A549 (cell line): ENCODE data around the gene PLET1.

ENCODE experiments used
- EP300 ChIP-seq, 2 experiments: fragments of >200 bp; sonication (Bioruptor Twin); formaldehyde crosslinking; IDR thresholded peaks; 2 replicates in 1 of 2; 3 replicates in 1 of 2; pipeline ENCODE4 v1.6.1; 2016 to 2017
- NFE2L2 ChIP-seq: fragments of 150-350 bp; conservative IDR thresholded peaks from 2 replicates; pipeline ENCODE4 v1.6.1; 2014; ENCODE audit warnings: low read length
- RCOR1 ChIP-seq: fragments of 150-350 bp; IDR thresholded peaks from 2 replicates; pipeline ENCODE4 v1.6.1; 2014; ENCODE audit warnings: antibody characterized with exemption, low read length, low read depth

GRCh38 chr11:112278803-112279202 is 18.1 kb upstream of the PLET1 start:
- TF ChIP-seq NFE2L2 (no peak), RCOR1 (no peak), EP300 (IDR thresholded peaks at IDR 0.05) (no peak)
